A549 (cell line): ENCODE measurements around the gene CPNE1. TPM values are rescaled to one million over a fixed set of nuclear protein-coding genes. Genes with fewer than 3 reads are reported as not detected.

Experiments used
- ATAC-seq, 2 experiments: fragments of 200-7000 bp in 1 of 2; fragments of >200 bp in 1 of 2; cut with Nextera tagmentation in 1 of 2; cut with Tn5 transposase in 1 of 2; 3 replicates each; pipeline versions ENCODE4 v1.8.0 to v1.9.1; 2018 to 2020; ENCODE audit warnings: mild to moderate bottlenecking in 1 of 2, moderate library complexity in 1 of 2
- CTCF ChIA-PET: fragments of 300-600 bp; sonication (Branson Sonifier 250); formaldehyde crosslinking; extraction: SDS; loops from one replicate; lab custom pipeline; 2021; ENCODE audit warnings: antibody characterized with exemption, inconsistent platforms; lab: Yijun Ruan, JAX
- POLR2A ChIA-PET: fragments of 350-600 bp; formaldehyde crosslinking; extraction: SDS; loops from one replicate; lab custom pipeline; 2021; ENCODE audit warnings: antibody characterized with exemption, inconsistent platforms; lab: Yijun Ruan, JAX
- DNase-seq, 2 experiments: peaks; one replicate each; pipeline versions ENCODE4 v3.0.0 to v3.0.0-alpha.2; 2011 to 2016; ENCODE audit warnings: low read depth in 1 of 2, low spot score in 1 of 2
- FAIRE-seq: peaks from 2 replicates; lab custom pipeline; 2011; peaks lifted over from hg19 to GRCh38; lab: Jason Lieb, UNC
- H3K27ac ChIP-seq, 2 experiments: fragments of >200 bp; sonication (Bioruptor Twin); formaldehyde crosslinking; 3 replicates each; pipeline ENCODE4 v1.5.1; 2016 to 2017
- H3K4me1 ChIP-seq: fragments of >200 bp; sonication (Bioruptor Twin); formaldehyde crosslinking; 3 replicates; pipeline ENCODE4 v1.6.1; 2016
- H3K4me2 ChIP-seq: fragments of >200 bp; sonication (Bioruptor Twin); formaldehyde crosslinking; 3 replicates; pipeline ENCODE4 v1.6.1; 2016
- H3K4me3 ChIP-seq: fragments of >200 bp; sonication (Bioruptor Twin); formaldehyde crosslinking; 3 replicates; pipeline ENCODE4 v1.5.1; 2016
- H3K9me3 ChIP-seq: fragments of >200 bp; sonication (Bioruptor Twin); formaldehyde crosslinking; 3 replicates; pipeline ENCODE4 v1.6.1; 2016
- BCL3 ChIP-seq: fragments of >200 bp; sonication (Bioruptor Twin); formaldehyde crosslinking; IDR thresholded peaks from 3 replicates; pipeline ENCODE4 v1.6.1; 2016
- BHLHE40 ChIP-seq: IDR thresholded peaks from 2 replicates; pipeline ENCODE4 v1.6.1; 2012; ENCODE audit warnings: low read depth, low read length, inconsistent platforms
- CHD2 ChIP-seq: fragments of 150-350 bp; IDR thresholded peaks from 2 replicates; pipeline ENCODE4 v1.6.1; 2014; ENCODE audit warnings: low read length; ENCODE audit not compliant: partially characterized antibody
- CHD4 ChIP-seq: fragments of 200-600 bp; sonication (generic); IDR thresholded peaks from 2 replicates; pipeline ENCODE4 v1.6.1; 2016; ENCODE audit warnings: antibody characterized with exemption, mild to moderate bottlenecking, borderline replicate concordance
- CTCF ChIP-seq: fragments of >200 bp; sonication (Bioruptor Twin); formaldehyde crosslinking; IDR thresholded peaks from 3 replicates; pipeline ENCODE4 v1.5.1; 2016
- E2F6 ChIP-seq: IDR thresholded peaks from 2 replicates; pipeline ENCODE4 v1.6.1; 2012; ENCODE audit warnings: low read depth, borderline replicate concordance
- EHMT2 ChIP-seq: fragments of 200-600 bp; sonication (generic); IDR thresholded peaks from 2 replicates; pipeline ENCODE4 v1.6.1; 2016; ENCODE audit warnings: antibody characterized with exemption, low read depth, mild to moderate bottlenecking, moderate library complexity
- ESRRA ChIP-seq: fragments of 150-350 bp; IDR thresholded peaks from 2 replicates; pipeline ENCODE4 v1.6.1; 2014; ENCODE audit warnings: mild to moderate bottlenecking, low read length, borderline replicate concordance
- FOSL2 ChIP-seq, 2 experiments: fragments of 450-650 bp in 1 of 2; fragments of >200 bp in 1 of 2; sonication (Bioruptor Twin) in 1 of 2; formaldehyde crosslinking; IDR thresholded peaks; 2 replicates each; pipeline versions ENCODE4 v1.5.0 to v1.6.1; 2016 to 2020; ENCODE audit warnings: mild to moderate bottlenecking in 1 of 2, moderate library complexity in 1 of 2
- HMGXB4 ChIP-seq: fragments of 250-450 bp; sonication (Bioruptor Pico); IDR thresholded peaks from 2 replicates; pipeline ENCODE4 v1.5.0; 2021; ENCODE audit warnings: mild to moderate bottlenecking, moderate library complexity, borderline replicate concordance
- JUN ChIP-seq, 2 experiments: fragments of >200 bp; sonication (Bioruptor Twin); formaldehyde crosslinking; IDR thresholded peaks; 2 replicates in 1 of 2; 3 replicates in 1 of 2; pipeline ENCODE4 v1.6.1; 2016 to 2017
- KDM1A ChIP-seq: fragments of 200-600 bp; sonication (generic); IDR thresholded peaks from 2 replicates; pipeline ENCODE4 v1.6.1; 2016; ENCODE audit warnings: low read depth, mild to moderate bottlenecking
- MAX ChIP-seq: IDR thresholded peaks from 2 replicates; pipeline ENCODE4 v1.6.1; 2012
- MAZ ChIP-seq: fragments of 150-350 bp; IDR thresholded peaks from 2 replicates; pipeline ENCODE4 v1.6.1; 2014; ENCODE audit warnings: antibody characterized with exemption, low read depth, low read length, borderline replicate concordance
- MYC ChIP-seq: IDR thresholded peaks from 2 replicates; pipeline ENCODE4 v1.6.1; 2012; ENCODE audit warnings: mild to moderate bottlenecking, inconsistent platforms, low read length, improper control_type of control experiment, borderline replicate concordance
- NFE2L2 ChIP-seq: fragments of 150-350 bp; conservative IDR thresholded peaks from 2 replicates; pipeline ENCODE4 v1.6.1; 2014; ENCODE audit warnings: low read length
- PBX3 ChIP-seq: IDR thresholded peaks from 2 replicates; pipeline ENCODE4 v1.6.1; 2012
- PHF8 ChIP-seq: fragments of 200-600 bp; sonication (generic); IDR thresholded peaks from 2 replicates; pipeline ENCODE4 v1.6.1; 2016; ENCODE audit warnings: low read depth, mild to moderate bottlenecking, antibody characterized with exemption, moderate library complexity, borderline replicate concordance
- POLR2A ChIP-seq: IDR thresholded peaks from 2 replicates; pipeline ENCODE4 v1.6.1; 2012; ENCODE audit warnings: mild to moderate bottlenecking, low read length
- POLR2AphosphoS2 ChIP-seq: conservative IDR thresholded peaks from 2 replicates; pipeline ENCODE4 v1.6.1; 2012; ENCODE audit warnings: low read length, improper control_type of control experiment, inconsistent platforms
- REST ChIP-seq: fragments of 200-600 bp; sonication (generic); IDR thresholded peaks from 2 replicates; pipeline ENCODE4 v1.6.1; 2016; ENCODE audit warnings: antibody characterized with exemption, mild to moderate bottlenecking, moderate library complexity
- RFX5 ChIP-seq: fragments of 450-650 bp; IDR thresholded peaks from 2 replicates; pipeline ENCODE4 v1.7.1; 2014; ENCODE audit warnings: antibody characterized with exemption, mild to moderate bottlenecking, moderate library complexity
- SMC3 ChIP-seq: fragments of >200 bp; sonication (Bioruptor Twin); formaldehyde crosslinking; IDR thresholded peaks from 3 replicates; pipeline ENCODE4 v1.6.1; 2018; ENCODE audit warnings: inconsistent platforms
- TFCP2L1 ChIP-seq: fragments of 250-450 bp; sonication (Bioruptor Pico); IDR thresholded peaks from 2 replicates; pipeline ENCODE4 v1.5.0; 2021; ENCODE audit warnings: mild to moderate bottlenecking
- USF2 ChIP-seq: fragments of 450-650 bp; IDR thresholded peaks from 2 replicates; pipeline ENCODE4 v1.6.1; 2014; ENCODE audit warnings: antibody characterized with exemption
- ZNF302 ChIP-seq: fragments of 250-450 bp; sonication (Bioruptor Pico); IDR thresholded peaks from 2 replicates; pipeline ENCODE4 v1.9.0; 2021; ENCODE audit warnings: inconsistent platforms, mild to moderate bottlenecking, moderate library complexity
- WGBS: methylation state at CpG from one replicate; pipeline ENCODE4 v1.1.6; 2017; ENCODE audit errors: missing lambda C conversion rate; 5-methylcytosine and 5-hydroxymethylcytosine counted together
- polyA plus RNA-seq, 4 experiments: library from polyadenylated mRNA; depleted of rRNA in 3 of 4; stranded (reverse); fragments of >200 nt; fragmentation: RNase III in 1 of 4; extraction: RNeasy Plus Mini Kit Qiagen cat#74134 plus additional on column Dnase treatment in 1 of 4; gene quantifications; 2 replicates in 3 of 4; 3 replicates in 1 of 4; pipeline ENCODE4 v1.2.3, GENCODE V29; 2011 to 2017

Gene CPNE1
- polyA plus RNA-seq, 2 of the 4 experiments (the other 2 are of a cell fraction), result 199 to 244 TPM

- H3K27ac ChIP-seq, result peak overlapping the region; percentile 80 to 90
- no peak for FAIRE-seq
- TF ChIP-seq BHLHE40 (no peak), REST (no peak), BCL3 (no peak), JUN (IDR thresholded peaks at IDR 0.05) (peak in 1 of 2 experiments; percentile 43; a peak in 1 of 5 replicates), FOSL2 (IDR thresholded peaks at IDR 0.05) (no peak), FOSL2 (CRISPR knock-in tag; IDR thresholded peaks at IDR 0.05) (no peak), NFE2L2 (0 out of 2 replicates have a peak, but pooled peaks have one; percentile 3), MAZ (no peak), E2F6 (peak; percentile 63; the same call in 1 of the 2 replicates), POLR2AphosphoS2 (no peak), CHD2 (no peak), SMC3 (0 out of 3 replicates have a peak, but pooled peaks have one; percentile 17), ESRRA (no peak), CHD4 (no peak), ZNF302 (CRISPR knock-in tag) (no peak), MYC (no peak), CTCF (peak; percentile 75), HMGXB4 (CRISPR knock-in tag) (no peak), MAX (peak; percentile 91), POLR2A (peak; percentile 37; the same call in 1 of the 2 replicates), RFX5 (no peak), PBX3 (no peak), USF2 (peak; percentile 33), KDM1A (no peak), TFCP2L1 (CRISPR knock-in tag) (no peak), EHMT2 (no peak), PHF8 (no peak)
These were observed 45.3 kb downstream of the CPNE1 start for GRCh38 chr20:35619196-35620095.

More at GRCh38 chr20:35619196-35620095, 45.3 kb downstream of the CPNE1 start:
- ATAC-seq (peak; percentile 66 to 79), DNase-seq (peak; percentile 89 to 96)
- Histone ChIP-seq H3K4me2 (peak overlapping the region; percentile 85), H3K9me3 (no peaks in the 10 kb centered on the region), H3K4me1 (peaks cover 18% of the 10 kb centered on the region), H3K4me3 (peak overlapping the region; percentile 61)
- ChIA-PET POLR2A (interaction anchor here (0.8 to 4.2 kb wide), 6 partner anchors 11 to 123 kb away, joined by 3 to 51 read pairs (median 4); partner anchors contain the start of genes CPNE1, ERGIC3, NFS1 and RBM12), CTCF (interaction anchor here (0.6 to 6.6 kb wide), 40 partner anchors 8 to 519 kb away, joined by 3 to 73 read pairs (median 5); partner anchors contain the start of genes ERGIC3 and SCAND1)
- WGBS, result 14% methylated on average over 23 of the region's 49 CpGs
